Mucosa of stomach (tissue), 1 donor: Measurements from ENCODE around the gene CREB3L1.

Source experiments
- H3K27me3 ChIP-seq: one replicate; pipeline ENCODE4 v1.7.0; 2013; ENCODE audit warnings: mild to moderate bottlenecking, low read length; ENCODE audit not compliant: control insufficient read depth, insufficient read depth
- H3K36me3 ChIP-seq: one replicate; pipeline ENCODE4 v1.7.0; 2013; ENCODE audit warnings: low read length; ENCODE audit not compliant: control insufficient read depth, insufficient read depth
- H3K4me1 ChIP-seq: one replicate; pipeline ENCODE4 v1.7.0; 2013; ENCODE audit warnings: mild to moderate bottlenecking, low read length; ENCODE audit not compliant: control insufficient read depth, insufficient read depth
- H3K4me3 ChIP-seq: one replicate; pipeline ENCODE4 v1.7.0; 2013; ENCODE audit warnings: low read length
- H3K9ac ChIP-seq: one replicate; pipeline ENCODE4 v1.7.0; 2013; ENCODE audit warnings: mild to moderate bottlenecking, low read length, moderate library complexity
- H3K9me3 ChIP-seq: one replicate; pipeline ENCODE4 v1.7.0; 2013; ENCODE audit warnings: mild to moderate bottlenecking, low read length, moderate library complexity; ENCODE audit not compliant: control insufficient read depth
- donor health status: Pancreatic carcinoma.

The CREB3L1 gene

GRCh38 chr11:46281371-46281831 is 3.9 kb downstream of the CREB3L1 start:
- peak overlapping the region; percentile 19 for H3K9ac ChIP-seq
- no peaks in the 10 kb centered on the region for H3K27me3 ChIP-seq
- peak overlapping the region; percentile 38 for H3K4me3 ChIP-seq
- no peaks in the 10 kb centered on the region for H3K9me3 ChIP-seq
- peaks cover 60% of the 10 kb centered on the region for H3K4me1 ChIP-seq
- peaks cover 9% of the 10 kb centered on the region for H3K36me3 ChIP-seq

DNA sequence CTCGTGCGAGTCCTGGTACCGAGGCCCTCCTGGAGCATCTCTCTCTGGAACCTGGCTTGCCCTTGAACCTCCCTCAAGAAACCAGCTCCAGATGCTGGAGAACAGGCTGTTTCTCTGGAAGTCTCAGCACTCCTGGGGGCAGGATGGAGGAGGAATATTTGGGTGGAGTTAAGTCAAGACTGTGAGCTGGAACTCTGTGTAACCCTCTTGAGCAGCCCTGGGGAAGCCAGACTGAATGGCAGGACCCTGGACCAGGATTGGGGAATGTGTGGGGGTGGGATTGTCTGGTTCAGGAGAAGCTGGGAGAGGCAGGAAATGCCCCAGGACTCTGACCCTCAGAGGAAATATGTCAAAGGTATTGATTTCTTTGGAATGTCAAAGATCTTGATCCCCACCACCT is 7.7 kb downstream of the CREB3L1 start:
- Histone ChIP-seq H3K36me3 (peaks cover 15% of the 10 kb centered on the region), H3K27me3 (no peaks in the 10 kb centered on the region), H3K4me1 (peaks cover 57% of the 10 kb centered on the region), H3K9ac (no peak overlapping the region), H3K9me3 (no peaks in the 10 kb centered on the region), H3K4me3 (no peak overlapping the region)

- Histone ChIP-seq H3K36me3 (peaks cover 15% of the 10 kb centered on the region), H3K27me3 (no peaks in the 10 kb centered on the region), H3K9ac (no peak overlapping the region), H3K9me3 (no peaks in the 10 kb centered on the region), H3K4me3 (no peak overlapping the region), H3K4me1 (peaks cover 59% of the 10 kb centered on the region)
Observed at GRCh38 chr11:46285594-46286033, 8.2 kb downstream of the CREB3L1 start.

GRCh38 chr11:46286789-46287188 is 9.3 kb downstream of the CREB3L1 start:
- peaks cover 61% of the 10 kb centered on the region for H3K4me1 ChIP-seq
- no peaks in the 10 kb centered on the region for H3K27me3 ChIP-seq
- no peaks in the 10 kb centered on the region for H3K9me3 ChIP-seq
- H3K4me3 ChIP-seq = no peak overlapping the region
- peaks cover 15% of the 10 kb centered on the region for H3K36me3 ChIP-seq
- no peak overlapping the region for H3K9ac ChIP-seq

GRCh38 chr11:46288451-46288850 is 11.0 kb downstream of the CREB3L1 start:
- H3K9ac ChIP-seq = no peak overlapping the region
- no peaks in the 10 kb centered on the region for H3K9me3 ChIP-seq

DNA sequence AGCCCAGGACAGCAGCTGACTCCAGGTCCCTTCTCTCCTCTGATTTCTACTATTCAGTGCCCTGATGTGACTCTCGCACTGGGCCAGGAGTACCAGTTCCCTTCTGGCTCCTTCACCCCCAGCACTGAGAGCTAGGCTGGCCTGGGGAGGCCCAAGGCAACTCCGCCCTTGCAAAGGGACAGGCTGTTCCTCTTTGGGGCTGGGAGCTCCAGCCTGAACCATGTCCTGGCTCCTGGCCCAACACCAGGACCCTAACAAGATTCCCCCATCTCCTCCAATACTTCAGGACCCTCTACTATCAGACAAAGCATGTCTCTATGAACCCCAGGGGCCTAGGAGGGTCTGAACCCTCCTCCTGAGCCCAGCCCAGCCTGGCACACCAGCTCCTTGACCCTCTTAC is 12.5 kb downstream of the CREB3L1 start:
- Histone ChIP-seq H3K9me3 (no peaks in the 10 kb centered on the region), H3K4me1 (peaks cover 65% of the 10 kb centered on the region), H3K27me3 (no peaks in the 10 kb centered on the region), H3K36me3 (peaks cover 11% of the 10 kb centered on the region), H3K9ac (no peak overlapping the region), H3K4me3 (no peak overlapping the region)

More at GRCh38 chr11:46288451-46288850, 11.0 kb downstream of the CREB3L1 start:
- Histone ChIP-seq H3K27me3 (no peaks in the 10 kb centered on the region), H3K4me3 (no peak overlapping the region), H3K4me1 (peaks cover 63% of the 10 kb centered on the region), H3K36me3 (peaks cover 11% of the 10 kb centered on the region)

GRCh38 chr11:46290598-46291309 is 13.3 kb downstream of the CREB3L1 start:
- H3K27me3 ChIP-seq = peaks cover under 1% of the 10 kb centered on the region
- H3K36me3 ChIP-seq = peaks cover 11% of the 10 kb centered on the region
- no peak overlapping the region for H3K9ac ChIP-seq
- no peak overlapping the region for H3K4me3 ChIP-seq
- H3K4me1 ChIP-seq = peaks cover 61% of the 10 kb centered on the region
- H3K9me3 ChIP-seq = no peaks in the 10 kb centered on the region

DNA sequence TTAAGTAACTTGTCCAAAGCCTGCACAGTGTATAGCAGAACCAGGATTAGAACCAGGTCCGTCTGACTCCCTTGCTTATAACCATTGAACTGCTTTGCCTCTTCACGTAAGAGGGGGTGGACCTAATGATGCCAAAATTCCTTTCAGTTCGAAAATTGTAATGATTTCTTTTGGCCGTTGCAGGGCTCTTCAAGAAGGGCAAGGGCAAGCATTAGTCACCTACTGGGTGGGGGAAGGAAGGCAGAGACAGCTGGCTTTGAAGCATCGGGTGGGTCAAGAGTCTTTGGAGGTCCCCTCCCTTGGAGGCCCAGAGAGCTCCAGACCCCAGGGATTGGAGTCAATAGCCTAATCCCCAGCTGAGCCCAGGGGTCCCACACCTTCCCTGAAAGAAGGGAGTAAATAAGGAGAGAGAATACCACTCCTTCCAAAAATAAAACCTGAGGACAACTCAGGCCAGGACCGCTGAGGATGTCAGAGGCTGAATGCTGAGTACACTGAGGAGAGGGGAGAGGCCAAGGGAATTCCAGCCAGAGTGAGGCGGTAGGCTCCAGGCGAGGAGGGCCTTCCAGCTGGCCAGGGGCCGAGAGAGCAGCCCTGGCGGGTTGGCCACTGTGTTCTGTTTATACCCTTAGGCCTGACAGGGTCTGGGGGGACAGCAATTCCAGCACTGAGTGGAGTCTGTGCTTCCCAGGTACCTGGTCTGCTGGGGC is 14.1 kb downstream of the CREB3L1 start:
- peaks cover 2% of the 10 kb centered on the region for H3K27me3 ChIP-seq
- no peak overlapping the region for H3K4me3 ChIP-seq
- H3K9ac ChIP-seq = no peak overlapping the region
- H3K36me3 ChIP-seq = peaks cover 11% of the 10 kb centered on the region
- H3K4me1 ChIP-seq = peaks cover 64% of the 10 kb centered on the region
- no peaks in the 10 kb centered on the region for H3K9me3 ChIP-seq

DNA sequence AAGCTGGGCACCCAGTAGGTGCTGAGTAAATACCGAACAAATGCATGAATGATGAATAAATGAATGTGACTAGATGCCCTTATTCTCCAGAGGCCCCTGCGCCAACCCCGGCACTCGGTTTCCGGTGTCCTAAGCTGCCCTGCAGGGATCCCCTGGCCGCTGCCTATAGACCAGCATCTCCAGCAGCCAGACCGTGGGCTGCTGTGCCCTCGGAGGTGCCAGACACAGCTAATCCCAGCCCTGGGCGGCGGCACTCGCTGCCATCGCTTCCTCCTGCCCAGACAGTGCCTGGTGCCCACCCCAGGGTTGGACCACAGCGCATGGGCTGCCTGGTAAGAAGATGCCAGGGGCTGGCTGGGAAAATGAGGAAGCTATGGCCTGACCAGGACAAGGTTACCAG is 15.6 kb downstream of the CREB3L1 start:
- no peak overlapping the region for H3K9ac ChIP-seq
- H3K9me3 ChIP-seq = no peaks in the 10 kb centered on the region
- H3K27me3 ChIP-seq = peaks cover 2% of the 10 kb centered on the region
- no peak overlapping the region for H3K4me3 ChIP-seq
- H3K4me1 ChIP-seq = peaks cover 78% of the 10 kb centered on the region
- peaks cover 11% of the 10 kb centered on the region for H3K36me3 ChIP-seq

DNA sequence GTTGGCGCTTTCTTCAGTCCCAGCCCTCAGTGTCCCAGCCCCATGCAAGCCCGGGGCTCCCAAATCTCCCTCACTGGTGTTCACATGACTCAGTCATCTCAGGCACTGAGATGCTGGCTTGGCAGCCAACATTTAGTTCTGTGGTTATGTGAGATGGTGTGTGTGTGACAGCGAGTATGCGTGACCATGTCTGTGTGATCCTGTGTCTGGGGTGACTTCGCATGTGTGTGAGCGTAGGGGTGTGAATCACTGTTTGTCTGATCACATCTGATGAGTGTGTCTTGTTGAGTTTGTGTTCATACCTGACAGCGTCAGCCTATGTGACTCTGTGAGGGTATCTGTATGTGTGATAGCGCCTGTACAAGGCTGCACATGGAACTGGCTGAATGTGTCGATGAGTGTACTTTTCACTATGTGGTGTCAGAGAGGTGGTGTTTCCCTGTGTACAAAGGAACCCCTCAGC is 16.2 kb downstream of the CREB3L1 start:
- no peaks in the 10 kb centered on the region for H3K9me3 ChIP-seq
- H3K27me3 ChIP-seq = peaks cover 2% of the 10 kb centered on the region
- H3K36me3 ChIP-seq = peaks cover 11% of the 10 kb centered on the region
- no peak overlapping the region for H3K9ac ChIP-seq
- H3K4me1 ChIP-seq = peaks cover 79% of the 10 kb centered on the region
- H3K4me3 ChIP-seq = no peak overlapping the region

GRCh38 chr11:46294365-46295309 is 17.2 kb downstream of the CREB3L1 start:
- Histone ChIP-seq H3K4me3 (no peak overlapping the region), H3K4me1 (peaks cover 82% of the 10 kb centered on the region), H3K27me3 (peaks cover 2% of the 10 kb centered on the region), H3K9ac (peak overlapping the region; percentile 32), H3K9me3 (no peaks in the 10 kb centered on the region), H3K36me3 (peaks cover 7% of the 10 kb centered on the region)
